Measurements from ENCODE around the gene ZNF195. TPM values are rescaled to one million over a fixed set of nuclear protein-coding genes. Genes with fewer than 3 reads are reported as not detected.
"Not testable (repeated sequence)": the region's sequence is repeated elsewhere in the genome, so short reads cannot be mapped to it uniquely, and the experiment has no call there.

ZNF195 gene
- total RNA-seq, 1 experiment from 2014 or later = 49.2 TPM

DNA sequence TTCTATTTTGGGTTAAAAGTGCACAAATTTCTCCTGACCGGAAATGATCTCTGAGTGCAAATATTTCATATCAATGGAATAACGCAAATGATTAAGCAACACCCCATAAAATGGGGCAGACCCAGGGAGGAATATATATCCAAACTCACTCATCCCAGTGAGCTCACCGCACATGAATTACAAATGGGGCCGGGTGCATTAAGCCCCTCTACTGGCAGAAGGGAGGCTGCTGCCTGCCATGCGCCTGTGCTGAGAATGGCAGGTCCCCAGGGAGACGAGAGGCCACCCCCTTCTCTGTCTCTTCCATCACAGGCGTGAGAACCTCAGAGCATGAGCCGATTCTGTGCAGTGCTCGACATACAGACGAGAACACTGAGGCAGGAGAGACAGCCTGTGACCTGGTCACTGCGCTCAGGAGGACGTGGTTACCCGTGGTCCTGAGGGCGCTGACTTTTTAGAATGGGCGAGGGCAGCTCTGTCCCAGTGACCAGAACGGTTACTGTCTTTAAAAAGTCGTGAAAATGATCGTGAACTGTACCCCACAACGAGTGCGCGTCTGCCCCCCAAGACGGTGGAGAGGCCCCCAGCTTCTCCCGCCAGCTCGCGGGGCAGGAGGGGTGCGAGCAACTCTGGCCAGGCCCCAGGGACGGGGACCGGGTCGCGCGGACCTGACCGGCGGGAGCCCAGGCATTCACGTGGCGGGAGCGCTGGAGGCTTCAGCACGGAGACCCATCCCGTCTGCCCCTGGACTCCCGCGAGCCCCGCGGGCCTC is 42.8 kb upstream of the ZNF195 start:
- DNase-seq (ENCODE audit: low spot score) = peak; percentile 45
- intact Hi-C loops (cut with micrococcal nuclease; ENCODE audit: unreplicated experiment); H3K9me3 ChIP-seq (ENCODE audit: low read depth, low read length, poor library complexity, severe bottlenecking); H3K4me1 ChIP-seq (ENCODE audit: insufficient read depth, low read length, poor library complexity, severe bottlenecking); CTCF ChIA-PET; H3K36me3 ChIP-seq (ENCODE audit: insufficient read depth, low read length, poor library complexity, severe bottlenecking); POLR2A ChIA-PET (ENCODE audit: low non-redundant PET); H3K27me3 ChIP-seq (replicated peaks; ENCODE audit: insufficient read depth, low read depth, low read length, poor library complexity); BruUV-seq (replicated peaks): not testable (repeated sequence)
- peak overlapping the region; percentile 67 for H3K27ac ChIP-seq (ENCODE audit: low read depth, low read length, poor library complexity, severe bottlenecking)
- H3K4me3 ChIP-seq (ENCODE audit: low read depth, low read length, poor library complexity, severe bottlenecking) = peak overlapping the region; percentile 57

- BruUV-seq (replicated peaks); H3K27me3 ChIP-seq (replicated peaks; ENCODE audit: insufficient read depth, low read depth, low read length, poor library complexity); intact Hi-C loops (cut with micrococcal nuclease; ENCODE audit: unreplicated experiment); POLR2A ChIA-PET (ENCODE audit: low non-redundant PET); H3K27ac ChIP-seq (ENCODE audit: low read depth, low read length, poor library complexity, severe bottlenecking); H3K9me3 ChIP-seq (ENCODE audit: low read depth, low read length, poor library complexity, severe bottlenecking); H3K4me1 ChIP-seq (ENCODE audit: insufficient read depth, low read length, poor library complexity, severe bottlenecking); H3K36me3 ChIP-seq (ENCODE audit: insufficient read depth, low read length, poor library complexity, severe bottlenecking); H3K4me3 ChIP-seq (ENCODE audit: low read depth, low read length, poor library complexity, severe bottlenecking); DNase-seq (ENCODE audit: low spot score): not testable (repeated sequence)
- CTCF ChIA-PET = interaction anchor here (0.8 kb wide), 1 partner anchor 12 kb away, joined by 3 read pairs; no protein-coding TSS in a partner anchor
Measured at GRCh38 chr11:3420281-3421042, 41.5 kb upstream of the ZNF195 start.

DNA sequence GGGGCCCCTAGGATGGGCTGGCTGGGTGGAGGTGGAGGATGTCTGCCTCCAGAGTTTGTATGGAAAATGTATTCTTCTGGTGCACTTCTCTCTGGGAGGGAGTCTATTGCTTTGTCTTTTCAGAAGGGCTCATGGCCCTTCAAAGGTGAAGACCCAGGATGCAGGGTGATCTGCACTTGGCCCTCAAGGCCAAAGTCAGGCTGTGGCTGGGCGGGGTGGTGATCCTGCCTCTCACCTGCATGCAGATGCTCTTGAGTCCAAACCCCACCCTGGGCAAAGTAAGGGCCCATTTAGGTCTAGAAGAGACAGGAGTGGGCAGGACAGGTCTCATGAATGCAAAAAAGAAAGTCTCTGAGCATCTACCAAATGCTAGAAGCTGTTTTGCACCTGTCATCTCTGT is 40.5 kb upstream of the ZNF195 start:
- POLR2A ChIA-PET (ENCODE audit: low non-redundant PET); BruUV-seq (replicated peaks): not testable (repeated sequence)

DNA sequence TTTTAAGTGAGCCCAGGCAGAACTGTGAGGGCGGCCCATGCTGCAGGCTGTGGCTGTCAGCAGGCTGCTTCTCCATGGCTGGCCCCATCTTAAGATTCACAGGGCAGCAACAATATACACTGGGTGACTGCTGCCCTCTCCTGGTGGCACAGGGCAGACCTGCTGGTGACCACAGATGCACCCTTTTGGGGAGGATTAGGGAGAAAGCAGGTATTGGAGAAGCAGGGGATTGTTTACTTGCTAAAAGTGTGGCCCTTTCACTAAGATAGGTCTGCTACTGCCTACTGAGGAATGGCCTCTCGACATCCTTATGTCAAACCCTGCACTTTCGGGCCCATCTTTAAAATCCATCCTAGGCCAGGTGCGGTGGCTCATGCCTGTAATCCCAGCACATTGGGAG is 38.1 kb upstream of the ZNF195 start:
- POLR2A ChIA-PET (ENCODE audit: low non-redundant PET); H3K27ac ChIP-seq (ENCODE audit: low read depth, low read length, poor library complexity, severe bottlenecking); H3K4me3 ChIP-seq (ENCODE audit: low read depth, low read length, poor library complexity, severe bottlenecking); H3K27me3 ChIP-seq (replicated peaks; ENCODE audit: insufficient read depth, low read depth, low read length, poor library complexity); BruUV-seq (replicated peaks); H3K9me3 ChIP-seq (ENCODE audit: low read depth, low read length, poor library complexity, severe bottlenecking); H3K36me3 ChIP-seq (ENCODE audit: insufficient read depth, low read length, poor library complexity, severe bottlenecking); H3K4me1 ChIP-seq (ENCODE audit: insufficient read depth, low read length, poor library complexity, severe bottlenecking); CTCF ChIA-PET: not testable (repeated sequence)
- TF ChIP-seq CTCF (conservative IDR thresholded peaks at IDR 0.05; ENCODE audit: low read depth, low read length) = peak; percentile 38
- intact Hi-C loops (cut with micrococcal nuclease; ENCODE audit: unreplicated experiment) = loop anchor here (10.0 kb wide), 1 partner anchor 382 kb away; no protein-coding TSS in a partner anchor
- DNase-seq (ENCODE audit: low spot score) = peak; percentile 58

More for the DNA sequence above, 40.5 kb upstream of the ZNF195 start:
- H3K27me3 ChIP-seq (replicated peaks; ENCODE audit: insufficient read depth, low read depth, low read length, poor library complexity); H3K4me3 ChIP-seq (ENCODE audit: low read depth, low read length, poor library complexity, severe bottlenecking); DNase-seq (ENCODE audit: low spot score); H3K4me1 ChIP-seq (ENCODE audit: insufficient read depth, low read length, poor library complexity, severe bottlenecking); H3K27ac ChIP-seq (ENCODE audit: low read depth, low read length, poor library complexity, severe bottlenecking); CTCF ChIA-PET; H3K9me3 ChIP-seq (ENCODE audit: low read depth, low read length, poor library complexity, severe bottlenecking); H3K36me3 ChIP-seq (ENCODE audit: insufficient read depth, low read length, poor library complexity, severe bottlenecking): not testable (repeated sequence)
- intact Hi-C loops (cut with micrococcal nuclease; ENCODE audit: unreplicated experiment) = loop anchor here (10.0 kb wide), 1 partner anchor 385 kb away; no protein-coding TSS in a partner anchor

GRCh38 chr11:3415301-3415700 is 36.4 kb upstream of the ZNF195 start:
- H3K27ac ChIP-seq (ENCODE audit: low read depth, low read length, poor library complexity, severe bottlenecking); H3K4me3 ChIP-seq (ENCODE audit: low read depth, low read length, poor library complexity, severe bottlenecking); H3K27me3 ChIP-seq (replicated peaks; ENCODE audit: insufficient read depth, low read depth, low read length, poor library complexity); POLR2A ChIA-PET (ENCODE audit: low non-redundant PET); CTCF ChIA-PET; DNase-seq (ENCODE audit: low spot score); BruUV-seq (replicated peaks); H3K36me3 ChIP-seq (ENCODE audit: insufficient read depth, low read length, poor library complexity, severe bottlenecking); H3K9me3 ChIP-seq (ENCODE audit: low read depth, low read length, poor library complexity, severe bottlenecking); H3K4me1 ChIP-seq (ENCODE audit: insufficient read depth, low read length, poor library complexity, severe bottlenecking): not testable (repeated sequence)
- intact Hi-C loops (cut with micrococcal nuclease; ENCODE audit: unreplicated experiment) = loop anchor here (10.0 kb wide), 1 partner anchor 380 kb away; no protein-coding TSS in a partner anchor

- H3K27me3 ChIP-seq (replicated peaks; ENCODE audit: insufficient read depth, low read depth, low read length, poor library complexity); H3K36me3 ChIP-seq (ENCODE audit: insufficient read depth, low read length, poor library complexity, severe bottlenecking); H3K4me3 ChIP-seq (ENCODE audit: low read depth, low read length, poor library complexity, severe bottlenecking); H3K9me3 ChIP-seq (ENCODE audit: low read depth, low read length, poor library complexity, severe bottlenecking); CTCF ChIA-PET; DNase-seq (ENCODE audit: low spot score); H3K4me1 ChIP-seq (ENCODE audit: insufficient read depth, low read length, poor library complexity, severe bottlenecking); H3K27ac ChIP-seq (ENCODE audit: low read depth, low read length, poor library complexity, severe bottlenecking); BruUV-seq (replicated peaks); POLR2A ChIA-PET (ENCODE audit: low non-redundant PET): not testable (repeated sequence)
- intact Hi-C loops (cut with micrococcal nuclease; ENCODE audit: unreplicated experiment) = loop anchor here (10.0 kb wide), 1 partner anchor 379 kb away; no protein-coding TSS in a partner anchor
Measured at GRCh38 chr11:3413666-3414065, 34.7 kb upstream of the ZNF195 start.

Measured in A673 (cell line).